Mammary epithelial cell (primary cell): ENCODE data around the gene NPY4R2.
"Not testable (repeated sequence)": the region's sequence is repeated elsewhere in the genome, so short reads cannot be mapped to it uniquely, and the experiment has no call there.

Experiments
- EZH2 ChIP-seq: IDR thresholded peaks from 2 replicates; pipeline ENCODE4 v1.6.1; 2012; ENCODE audit warnings: low read length, inconsistent platforms, borderline replicate concordance
- TF ChIP-seq, protein P1 (sequence below), 2 donors: IDR thresholded peaks in 1 of 2; conservative IDR thresholded peaks in 1 of 2; 2 replicates each; pipeline ENCODE4 v1.5.1; 2011 to 2012; ENCODE audit warnings: inconsistent platforms in 2 of 2, low read length in 2 of 2, mild to moderate bottlenecking in 2 of 2, control low read depth in 1 of 2, low read depth in 1 of 2; ENCODE audit not compliant: insufficient read depth in 1 of 2; ENCODE audit errors: extremely low read depth in 1 of 2

GRCh38 chr10:47884934-47885333 is 33.5 kb upstream of the NPY4R2 start:
- TF ChIP-seq, protein P1, sequence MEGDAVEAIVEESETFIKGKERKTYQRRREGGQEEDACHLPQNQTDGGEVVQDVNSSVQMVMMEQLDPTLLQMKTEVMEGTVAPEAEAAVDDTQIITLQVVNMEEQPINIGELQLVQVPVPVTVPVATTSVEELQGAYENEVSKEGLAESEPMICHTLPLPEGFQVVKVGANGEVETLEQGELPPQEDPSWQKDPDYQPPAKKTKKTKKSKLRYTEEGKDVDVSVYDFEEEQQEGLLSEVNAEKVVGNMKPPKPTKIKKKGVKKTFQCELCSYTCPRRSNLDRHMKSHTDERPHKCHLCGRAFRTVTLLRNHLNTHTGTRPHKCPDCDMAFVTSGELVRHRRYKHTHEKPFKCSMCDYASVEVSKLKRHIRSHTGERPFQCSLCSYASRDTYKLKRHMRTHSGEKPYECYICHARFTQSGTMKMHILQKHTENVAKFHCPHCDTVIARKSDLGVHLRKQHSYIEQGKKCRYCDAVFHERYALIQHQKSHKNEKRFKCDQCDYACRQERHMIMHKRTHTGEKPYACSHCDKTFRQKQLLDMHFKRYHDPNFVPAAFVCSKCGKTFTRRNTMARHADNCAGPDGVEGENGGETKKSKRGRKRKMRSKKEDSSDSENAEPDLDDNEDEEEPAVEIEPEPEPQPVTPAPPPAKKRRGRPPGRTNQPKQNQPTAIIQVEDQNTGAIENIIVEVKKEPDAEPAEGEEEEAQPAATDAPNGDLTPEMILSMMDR (conservative IDR thresholded peaks at IDR 0.05 in 1 of 2, IDR thresholded peaks at IDR 0.05 in 1 of 2; ENCODE audit: extremely low read depth in 1 of 2, insufficient read depth in 1 of 2, low read depth in 1 of 2, low read length in 2 of 2) = not testable (repeated sequence)
- not testable (repeated sequence) for TF ChIP-seq EZH2
